K562 (cell line): Measurements from ENCODE around the gene CUL2. TPM values are rescaled to one million over a fixed set of nuclear protein-coding genes. Genes with fewer than 3 reads are reported as not detected.

Experiments
- CBX3 ChIP-seq, 2 experiments: IDR thresholded peaks; 1 replicate in 1 of 2; 2 replicates in 1 of 2; pipeline ENCODE4 v1.6.1; 2012; ENCODE audit warnings: inconsistent platforms in 2 of 2, low read length in 2 of 2, borderline replicate concordance in 1 of 2, control low read depth in 1 of 2
- CHD2 ChIP-seq: IDR thresholded peaks from 2 replicates; pipeline ENCODE4 v1.6.1; 2011; ENCODE audit warnings: low read depth, low read length
- E2F8 ChIP-seq: fragments of 450-650 bp; IDR thresholded peaks from 2 replicates; pipeline ENCODE4 v1.7.1; 2018; ENCODE audit warnings: mild to moderate bottlenecking, low read depth; ENCODE audit not compliant: partially characterized antibody
- HMGXB4 ChIP-seq: sonication (generic); formaldehyde crosslinking; IDR thresholded peaks from 2 replicates; pipeline ENCODE4 v1.8.1; 2023; ENCODE audit warnings: mild to moderate bottlenecking, missing genetic modification reagents
- JUND ChIP-seq, 2 experiments: IDR thresholded peaks; 2 replicates in 1 of 2; 3 replicates in 1 of 2; pipeline ENCODE4 v1.6.1; 2011; ENCODE audit warnings: borderline replicate concordance in 2 of 2, low read depth in 2 of 2, low read length in 2 of 2, improper control_type of control experiment in 1 of 2, missing biosample characterization in 1 of 2, missing genetic modification characterization in 1 of 2, missing genetic modification reagents in 1 of 2
- MBD2 ChIP-seq: sonication (generic); IDR thresholded peaks from 2 replicates; pipeline ENCODE4 v1.6.1; 2016; ENCODE audit warnings: low read depth, borderline replicate concordance
- RNF2 ChIP-seq: sonication (generic); IDR thresholded peaks from 2 replicates; pipeline ENCODE4 v1.6.1; 2016
- TRIM24 ChIP-seq, 2 experiments: fragments of 450-650 bp; IDR thresholded peaks; 2 replicates each; pipeline ENCODE4 v1.6.1; 2016
- TRIM28 ChIP-seq: fragments of 450-650 bp; IDR thresholded peaks from 2 replicates; pipeline ENCODE4 v1.6.1; 2017
- XRCC3 ChIP-seq: fragments of 450-650 bp; IDR thresholded peaks from 2 replicates; pipeline ENCODE4 v1.6.1; 2017; ENCODE audit warnings: mild to moderate bottlenecking, moderate library complexity
- ZKSCAN3 ChIP-seq: fragments of 250-450 bp; sonication (Bioruptor Pico); IDR thresholded peaks from 2 replicates; pipeline ENCODE4 v1.4.0; 2020
- ZNF717 ChIP-seq: fragments of 250-450 bp; sonication (Bioruptor Pico); IDR thresholded peaks from 2 replicates; pipeline ENCODE4 v1.5.0; 2021
- ZNF778 ChIP-seq: fragments of 450-650 bp; formaldehyde crosslinking; IDR thresholded peaks from 2 replicates; pipeline ENCODE4 v1.4.0; 2020; ENCODE audit warnings: mild to moderate bottlenecking, moderate library complexity
- polyA plus RNA-seq, 8 experiments: library from polyadenylated mRNA; depleted of rRNA in 4 of 8; stranded (reverse) in 5 of 8; unstranded in 3 of 8; fragments of >200 nt; fragmentation: Nextera tagmentation in 2 of 8; fragmentation: Illumina TruSeq in 1 of 8; extraction: Ambion mirVana in 2 of 8; extraction: Trizol in 1 of 8; gene quantifications; 2 replicates each; pipeline versions ENCODE4 v1.2.1 to v1.2.3, GENCODE V29; 2011 to 2014; ENCODE audit warnings: inconsistent platforms in 1 of 8, missing spikeins in 1 of 8
- total RNA-seq, 7 experiments: library from RNA; depleted of rRNA in 6 of 7; stranded (reverse); fragments of >200 nt in 6 of 7; fragmentation: Illumina TruSeq in 2 of 7; extraction: Trizol in 2 of 7; gene quantifications; 2 replicates each; pipeline versions ENCODE4 v1.2.1 to v1.2.3, GENCODE V29; 2011 to 2021; ENCODE audit warnings: low replicate concordance in 1 of 7
- TF ChIP-seq, protein P1 (sequence below): fragments of 450-650 bp; IDR thresholded peaks from 2 replicates; pipeline ENCODE4 v1.6.1; 2018; ENCODE audit warnings: mild to moderate bottlenecking, low read depth; ENCODE audit not compliant: partially characterized antibody
- TF ChIP-seq, protein P2 (sequence below): fragments of 450-650 bp; formaldehyde crosslinking; conservative IDR thresholded peaks from 2 replicates; pipeline ENCODE4 v1.4.0; 2022; ENCODE audit warnings: mild to moderate bottlenecking, missing genetic modification characterization
- TF ChIP-seq, protein P3 (sequence below): sonication (generic); formaldehyde crosslinking; IDR thresholded peaks from 2 replicates; pipeline ENCODE4 v1.8.0; 2023; ENCODE audit warnings: missing genetic modification reagents, mild to moderate bottlenecking, borderline replicate concordance

Gene CUL2
- total and polyA plus RNA-seq, 9 of the 15 experiments (the other 6 are each of a cell fraction or from before 2014, with no cell fraction given), result 17.3 to 46.3 (median 41.2) TPM

DNA sequence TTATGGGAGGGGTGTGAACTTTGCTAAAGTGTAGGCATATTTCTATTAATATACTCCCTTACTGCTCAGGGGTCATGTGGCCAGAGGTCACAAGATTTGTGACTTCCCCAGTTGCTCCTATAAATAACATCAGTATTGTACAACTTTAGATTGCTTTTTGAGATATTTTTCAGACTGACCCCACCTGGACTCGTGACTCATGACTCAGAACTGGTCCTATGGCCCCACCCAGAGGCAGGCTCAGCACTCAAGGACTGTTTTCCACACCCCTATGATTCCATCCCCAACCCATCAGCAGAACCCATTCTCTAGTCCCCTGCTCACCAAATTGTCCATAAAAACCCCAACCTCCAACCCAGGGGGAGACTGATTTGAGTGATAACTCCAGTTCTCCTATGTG, 2.7 kb upstream of the CUL2 start (continued):
- TF ChIP-seq, protein P1, sequence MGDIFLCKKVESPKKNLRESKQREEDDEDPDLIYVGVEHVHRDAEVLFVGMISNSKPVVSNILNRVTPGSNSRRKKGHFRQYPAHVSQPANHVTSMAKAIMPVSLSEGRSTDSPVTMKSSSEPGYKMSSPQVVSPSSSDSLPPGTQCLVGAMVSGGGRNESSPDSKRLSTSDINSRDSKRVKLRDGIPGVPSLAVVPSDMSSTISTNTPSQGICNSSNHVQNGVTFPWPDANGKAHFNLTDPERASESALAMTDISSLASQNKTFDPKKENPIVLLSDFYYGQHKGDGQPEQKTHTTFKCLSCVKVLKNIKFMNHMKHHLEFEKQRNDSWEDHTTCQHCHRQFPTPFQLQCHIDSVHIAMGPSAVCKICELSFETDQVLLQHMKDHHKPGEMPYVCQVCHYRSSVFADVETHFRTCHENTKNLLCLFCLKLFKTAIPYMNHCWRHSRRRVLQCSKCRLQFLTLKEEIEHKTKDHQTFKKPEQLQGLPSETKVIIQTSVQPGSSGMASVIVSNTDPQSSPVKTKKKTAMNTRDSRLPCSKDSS, result peak; percentile 82
- TF ChIP-seq TRIM24 (IDR thresholded peaks at IDR 0.05) (peak; percentile 35 to 47; a peak in 3 of 4 replicates), E2F8 (no peak), RNF2 (no peak), MBD2 (no peak), ZNF717 (CRISPR knock-in tag) (no peak), ZKSCAN3 (CRISPR knock-in tag) (no peak), XRCC3 (0 out of 2 replicates have a peak, but pooled peaks have one; percentile 36), JUND (IDR thresholded peaks at IDR 0.05; ENCODE audit: borderline replicate concordance, low read depth, low read length) (peak; percentile 52; the same call in 1 of the 2 replicates), JUND (tag; IDR thresholded peaks at IDR 0.05; ENCODE audit: borderline replicate concordance, low read depth, low read length) (peak; percentile 21; the same call in 1 of the 3 replicates), ZNF778 (CRISPR knock-in tag) (no peak), HMGXB4 (CRISPR knock-in tag) (no peak), CBX3 (IDR thresholded peaks at IDR 0.05; ENCODE audit: borderline replicate concordance in 1 of 2, low read length in 2 of 2) (peak in 1 of 2 experiments; percentile 90; a peak in 2 of 3 replicates), TRIM28 (peak; percentile 79), CHD2 (no peak)
- TF ChIP-seq, protein P2, sequence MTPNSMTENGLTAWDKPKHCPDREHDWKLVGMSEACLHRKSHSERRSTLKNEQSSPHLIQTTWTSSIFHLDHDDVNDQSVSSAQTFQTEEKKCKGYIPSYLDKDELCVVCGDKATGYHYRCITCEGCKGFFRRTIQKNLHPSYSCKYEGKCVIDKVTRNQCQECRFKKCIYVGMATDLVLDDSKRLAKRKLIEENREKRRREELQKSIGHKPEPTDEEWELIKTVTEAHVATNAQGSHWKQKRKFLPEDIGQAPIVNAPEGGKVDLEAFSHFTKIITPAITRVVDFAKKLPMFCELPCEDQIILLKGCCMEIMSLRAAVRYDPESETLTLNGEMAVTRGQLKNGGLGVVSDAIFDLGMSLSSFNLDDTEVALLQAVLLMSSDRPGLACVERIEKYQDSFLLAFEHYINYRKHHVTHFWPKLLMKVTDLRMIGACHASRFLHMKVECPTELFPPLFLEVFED (CRISPR knock-in tag), result no peak
- TF ChIP-seq, protein P3, sequence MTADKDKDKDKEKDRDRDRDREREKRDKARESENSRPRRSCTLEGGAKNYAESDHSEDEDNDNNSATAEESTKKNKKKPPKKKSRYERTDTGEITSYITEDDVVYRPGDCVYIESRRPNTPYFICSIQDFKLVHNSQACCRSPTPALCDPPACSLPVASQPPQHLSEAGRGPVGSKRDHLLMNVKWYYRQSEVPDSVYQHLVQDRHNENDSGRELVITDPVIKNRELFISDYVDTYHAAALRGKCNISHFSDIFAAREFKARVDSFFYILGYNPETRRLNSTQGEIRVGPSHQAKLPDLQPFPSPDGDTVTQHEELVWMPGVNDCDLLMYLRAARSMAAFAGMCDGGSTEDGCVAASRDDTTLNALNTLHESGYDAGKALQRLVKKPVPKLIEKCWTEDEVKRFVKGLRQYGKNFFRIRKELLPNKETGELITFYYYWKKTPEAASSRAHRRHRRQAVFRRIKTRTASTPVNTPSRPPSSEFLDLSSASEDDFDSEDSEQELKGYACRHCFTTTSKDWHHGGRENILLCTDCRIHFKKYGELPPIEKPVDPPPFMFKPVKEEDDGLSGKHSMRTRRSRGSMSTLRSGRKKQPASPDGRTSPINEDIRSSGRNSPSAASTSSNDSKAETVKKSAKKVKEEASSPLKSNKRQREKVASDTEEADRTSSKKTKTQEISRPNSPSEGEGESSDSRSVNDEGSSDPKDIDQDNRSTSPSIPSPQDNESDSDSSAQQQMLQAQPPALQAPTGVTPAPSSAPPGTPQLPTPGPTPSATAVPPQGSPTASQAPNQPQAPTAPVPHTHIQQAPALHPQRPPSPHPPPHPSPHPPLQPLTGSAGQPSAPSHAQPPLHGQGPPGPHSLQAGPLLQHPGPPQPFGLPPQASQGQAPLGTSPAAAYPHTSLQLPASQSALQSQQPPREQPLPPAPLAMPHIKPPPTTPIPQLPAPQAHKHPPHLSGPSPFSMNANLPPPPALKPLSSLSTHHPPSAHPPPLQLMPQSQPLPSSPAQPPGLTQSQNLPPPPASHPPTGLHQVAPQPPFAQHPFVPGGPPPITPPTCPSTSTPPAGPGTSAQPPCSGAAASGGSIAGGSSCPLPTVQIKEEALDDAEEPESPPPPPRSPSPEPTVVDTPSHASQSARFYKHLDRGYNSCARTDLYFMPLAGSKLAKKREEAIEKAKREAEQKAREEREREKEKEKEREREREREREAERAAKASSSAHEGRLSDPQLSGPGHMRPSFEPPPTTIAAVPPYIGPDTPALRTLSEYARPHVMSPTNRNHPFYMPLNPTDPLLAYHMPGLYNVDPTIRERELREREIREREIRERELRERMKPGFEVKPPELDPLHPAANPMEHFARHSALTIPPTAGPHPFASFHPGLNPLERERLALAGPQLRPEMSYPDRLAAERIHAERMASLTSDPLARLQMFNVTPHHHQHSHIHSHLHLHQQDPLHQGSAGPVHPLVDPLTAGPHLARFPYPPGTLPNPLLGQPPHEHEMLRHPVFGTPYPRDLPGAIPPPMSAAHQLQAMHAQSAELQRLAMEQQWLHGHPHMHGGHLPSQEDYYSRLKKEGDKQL (CRISPR knock-in tag), result no peak
